ENCODE results near the gene CXCL8. TPM values are rescaled to one million over a fixed set of nuclear protein-coding genes. Genes with fewer than 3 reads are reported as not detected.
A peak's percentile ranks its signal among the peaks of the same experiment; 100 is the strongest.

Gene CXCL8
- total and polyA plus RNA-seq, 4 donors, result 0.33 to 3.8 (median 1.1) TPM

DNA sequence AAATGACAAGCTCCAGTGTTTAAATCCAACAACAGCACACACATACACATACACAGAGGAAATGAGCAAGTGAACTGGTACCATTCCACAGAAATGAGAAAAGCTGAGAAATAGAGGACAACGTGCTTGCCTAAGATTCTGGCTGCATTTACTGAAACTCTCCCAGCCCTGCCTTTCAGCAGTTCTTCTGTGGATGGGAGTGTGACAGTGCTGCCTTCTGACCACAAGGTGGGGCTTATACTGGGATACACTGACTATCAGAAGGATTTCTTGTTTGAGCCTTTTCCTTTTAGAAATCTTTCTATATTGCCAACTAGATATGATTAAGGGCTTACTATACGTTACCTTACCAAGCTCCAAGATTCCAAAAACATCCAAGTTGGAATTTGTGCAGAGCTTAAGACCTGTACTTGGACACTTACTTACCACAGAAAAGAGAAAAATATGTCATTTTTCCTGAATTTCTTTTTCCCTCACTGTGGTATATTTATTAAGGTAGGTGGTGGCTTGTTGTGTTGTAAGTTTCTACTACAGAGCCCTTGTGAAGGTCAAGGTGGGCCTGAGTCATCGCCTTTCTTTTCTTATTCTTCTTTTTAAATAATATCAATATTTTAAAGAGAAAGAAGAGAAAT lies 10.7 kb upstream of the CXCL8 start:
- H3K4me1 ChIP-seq (ENCODE audit: control insufficient read depth in 4 of 4, insufficient read depth in 4 of 4, low read length in 3 of 4), result peaks cover 0 to 2% (median 0%) of the 10 kb centered on the region in 4 donors
- H3K36me3 ChIP-seq (ENCODE audit: control insufficient read depth in 4 of 4, insufficient read depth in 3 of 4, low read depth in 1 of 4, low read length in 3 of 4), result no peaks in the 10 kb centered on the region
- TF ChIP-seq TAF1 (conservative IDR thresholded peaks at IDR 0.05) (no peak), YY1 (IDR thresholded peaks at IDR 0.05) (no peak), HNF4A (conservative IDR thresholded peaks at IDR 0.05) (no peak), EGR1 (IDR thresholded peaks at IDR 0.05; ENCODE audit: low read depth in 2 of 2) (no peak), RAD21 (IDR thresholded peaks at IDR 0.05) (peak; percentile 92 to 93), HNF4G (IDR thresholded peaks at IDR 0.05) (no peak)
- TF ChIP-seq, protein P1, sequence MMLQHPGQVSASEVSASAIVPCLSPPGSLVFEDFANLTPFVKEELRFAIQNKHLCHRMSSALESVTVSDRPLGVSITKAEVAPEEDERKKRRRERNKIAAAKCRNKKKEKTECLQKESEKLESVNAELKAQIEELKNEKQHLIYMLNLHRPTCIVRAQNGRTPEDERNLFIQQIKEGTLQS (IDR thresholded peaks at IDR 0.05), result no peak
- TF ChIP-seq, protein P2, sequence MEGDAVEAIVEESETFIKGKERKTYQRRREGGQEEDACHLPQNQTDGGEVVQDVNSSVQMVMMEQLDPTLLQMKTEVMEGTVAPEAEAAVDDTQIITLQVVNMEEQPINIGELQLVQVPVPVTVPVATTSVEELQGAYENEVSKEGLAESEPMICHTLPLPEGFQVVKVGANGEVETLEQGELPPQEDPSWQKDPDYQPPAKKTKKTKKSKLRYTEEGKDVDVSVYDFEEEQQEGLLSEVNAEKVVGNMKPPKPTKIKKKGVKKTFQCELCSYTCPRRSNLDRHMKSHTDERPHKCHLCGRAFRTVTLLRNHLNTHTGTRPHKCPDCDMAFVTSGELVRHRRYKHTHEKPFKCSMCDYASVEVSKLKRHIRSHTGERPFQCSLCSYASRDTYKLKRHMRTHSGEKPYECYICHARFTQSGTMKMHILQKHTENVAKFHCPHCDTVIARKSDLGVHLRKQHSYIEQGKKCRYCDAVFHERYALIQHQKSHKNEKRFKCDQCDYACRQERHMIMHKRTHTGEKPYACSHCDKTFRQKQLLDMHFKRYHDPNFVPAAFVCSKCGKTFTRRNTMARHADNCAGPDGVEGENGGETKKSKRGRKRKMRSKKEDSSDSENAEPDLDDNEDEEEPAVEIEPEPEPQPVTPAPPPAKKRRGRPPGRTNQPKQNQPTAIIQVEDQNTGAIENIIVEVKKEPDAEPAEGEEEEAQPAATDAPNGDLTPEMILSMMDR (IDR thresholded peaks at IDR 0.05; ENCODE audit: low read depth, low read length, missing input control), result peak; percentile 90
- TF ChIP-seq, protein P3, sequence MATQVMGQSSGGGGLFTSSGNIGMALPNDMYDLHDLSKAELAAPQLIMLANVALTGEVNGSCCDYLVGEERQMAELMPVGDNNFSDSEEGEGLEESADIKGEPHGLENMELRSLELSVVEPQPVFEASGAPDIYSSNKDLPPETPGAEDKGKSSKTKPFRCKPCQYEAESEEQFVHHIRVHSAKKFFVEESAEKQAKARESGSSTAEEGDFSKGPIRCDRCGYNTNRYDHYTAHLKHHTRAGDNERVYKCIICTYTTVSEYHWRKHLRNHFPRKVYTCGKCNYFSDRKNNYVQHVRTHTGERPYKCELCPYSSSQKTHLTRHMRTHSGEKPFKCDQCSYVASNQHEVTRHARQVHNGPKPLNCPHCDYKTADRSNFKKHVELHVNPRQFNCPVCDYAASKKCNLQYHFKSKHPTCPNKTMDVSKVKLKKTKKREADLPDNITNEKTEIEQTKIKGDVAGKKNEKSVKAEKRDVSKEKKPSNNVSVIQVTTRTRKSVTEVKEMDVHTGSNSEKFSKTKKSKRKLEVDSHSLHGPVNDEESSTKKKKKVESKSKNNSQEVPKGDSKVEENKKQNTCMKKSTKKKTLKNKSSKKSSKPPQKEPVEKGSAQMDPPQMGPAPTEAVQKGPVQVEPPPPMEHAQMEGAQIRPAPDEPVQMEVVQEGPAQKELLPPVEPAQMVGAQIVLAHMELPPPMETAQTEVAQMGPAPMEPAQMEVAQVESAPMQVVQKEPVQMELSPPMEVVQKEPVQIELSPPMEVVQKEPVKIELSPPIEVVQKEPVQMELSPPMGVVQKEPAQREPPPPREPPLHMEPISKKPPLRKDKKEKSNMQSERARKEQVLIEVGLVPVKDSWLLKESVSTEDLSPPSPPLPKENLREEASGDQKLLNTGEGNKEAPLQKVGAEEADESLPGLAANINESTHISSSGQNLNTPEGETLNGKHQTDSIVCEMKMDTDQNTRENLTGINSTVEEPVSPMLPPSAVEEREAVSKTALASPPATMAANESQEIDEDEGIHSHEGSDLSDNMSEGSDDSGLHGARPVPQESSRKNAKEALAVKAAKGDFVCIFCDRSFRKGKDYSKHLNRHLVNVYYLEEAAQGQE (IDR thresholded peaks at IDR 0.05), result no peak
- no peak for DNase-seq (ENCODE audit: low spot score)
- WGBS, result 28% methylated on average over 3 of the region's 3 CpGs
- no peaks in the 10 kb centered on the region for H3K27me3 ChIP-seq (ENCODE audit: control insufficient read depth in 4 of 4, insufficient read depth in 4 of 4, low read length in 3 of 4)
- no peak overlapping the region for H3K27ac ChIP-seq (ENCODE audit: low read depth in 1 of 2, low read length in 2 of 2)
- H3K9me3 ChIP-seq (ENCODE audit: control insufficient read depth in 4 of 4, low read length in 3 of 4), result no peaks in the 10 kb centered on the region
- H3K9ac ChIP-seq (ENCODE audit: low read depth in 1 of 2, low read length in 2 of 2), result no peak overlapping the region
- no peak overlapping the region for H3K4me3 ChIP-seq (ENCODE audit: low read depth in 1 of 3, low read length in 3 of 3)

DNA sequence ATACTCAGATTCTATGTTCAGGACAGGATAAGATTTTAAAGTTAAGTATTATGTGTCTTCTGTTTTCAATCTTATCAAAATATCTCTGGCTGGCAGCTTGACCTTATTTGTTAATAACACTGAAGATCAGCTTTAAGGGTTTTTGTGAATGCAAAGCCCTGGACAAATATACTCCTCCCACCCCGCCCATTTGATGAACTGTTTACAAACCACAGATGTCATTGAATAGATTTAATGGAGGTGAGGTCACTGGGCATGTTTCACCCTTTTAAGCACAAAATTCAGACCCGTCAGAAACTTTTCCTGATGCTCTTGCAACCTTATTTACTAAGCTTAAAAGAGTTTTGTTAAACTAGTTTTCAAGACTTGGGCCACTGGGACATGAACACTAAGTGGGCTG lies 10.1 kb upstream of the CXCL8 start:
- Histone ChIP-seq H3K27me3 (ENCODE audit: control insufficient read depth in 4 of 4, insufficient read depth in 4 of 4, low read length in 3 of 4) (no peaks in the 10 kb centered on the region), H3K4me1 (ENCODE audit: control insufficient read depth in 4 of 4, insufficient read depth in 4 of 4, low read length in 3 of 4) (no peaks in the 10 kb centered on the region), H3K27ac (ENCODE audit: low read depth in 1 of 2, low read length in 2 of 2) (no peak overlapping the region), H3K36me3 (ENCODE audit: control insufficient read depth in 4 of 4, insufficient read depth in 3 of 4, low read depth in 1 of 4, low read length in 3 of 4) (no peaks in the 10 kb centered on the region), H3K9me3 (ENCODE audit: control insufficient read depth in 4 of 4, low read length in 3 of 4) (no peaks in the 10 kb centered on the region), H3K4me3 (ENCODE audit: low read depth in 1 of 3, low read length in 3 of 3) (no peak overlapping the region), H3K9ac (ENCODE audit: low read depth in 1 of 2, low read length in 2 of 2) (no peak overlapping the region)
- no peak for DNase-seq (ENCODE audit: low spot score)
- 73% methylated on average over 2 of the region's 2 CpGs for WGBS
- TF ChIP-seq HNF4G (IDR thresholded peaks at IDR 0.05) (no peak), RXRA (IDR thresholded peaks at IDR 0.05) (no peak), FOXA2 (IDR thresholded peaks at IDR 0.05) (no peak), SP1 (IDR thresholded peaks at IDR 0.05) (no peak), FOXA1 (IDR thresholded peaks at IDR 0.05) (no peak), TAF1 (conservative IDR thresholded peaks at IDR 0.05) (no peak), RAD21 (IDR thresholded peaks at IDR 0.05) (no peak), NR2F2 (IDR thresholded peaks at IDR 0.05) (no peak), GABPA (IDR thresholded peaks at IDR 0.05 in 1 of 2, conservative IDR thresholded peaks at IDR 0.05 in 1 of 2) (no peak), HNF4A (conservative IDR thresholded peaks at IDR 0.05) (no peak), YY1 (IDR thresholded peaks at IDR 0.05) (no peak), JUND (IDR thresholded peaks at IDR 0.05) (no peak)
- TF ChIP-seq, protein P3 (IDR thresholded peaks at IDR 0.05), result no peak
- TF ChIP-seq, protein P2 (IDR thresholded peaks at IDR 0.05; ENCODE audit: low read depth, low read length, missing input control), result no peak
- TF ChIP-seq, protein P4, sequence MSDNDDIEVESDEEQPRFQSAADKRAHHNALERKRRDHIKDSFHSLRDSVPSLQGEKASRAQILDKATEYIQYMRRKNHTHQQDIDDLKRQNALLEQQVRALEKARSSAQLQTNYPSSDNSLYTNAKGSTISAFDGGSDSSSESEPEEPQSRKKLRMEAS (IDR thresholded peaks at IDR 0.05), result no peak
- TF ChIP-seq, protein P1 (IDR thresholded peaks at IDR 0.05), result no peak

Data from liver (tissue), 9 donors.